ENCODE measurements around the gene ITGB8. TPM values are rescaled to one million over a fixed set of nuclear protein-coding genes. Genes with fewer than 3 reads are reported as not detected.
"Not testable (repeated sequence)": the region's sequence is repeated elsewhere in the genome, so short reads cannot be mapped to it uniquely, and the experiment has no call there.

ITGB8 gene
- under 1 TPM in 1 of 2 donors, not detected in 1; 0.02 TPM for total RNA-seq

GRCh38 chr7:20330239-20330927, at the start of gene ITGB8:
Gene ITGB8, plus strand, starts transcription at chr7:20330900. Its CDS starts 907 bp downstream, at chr7:20331807.
- ATAC-seq (peak; percentile 86 to 88), DNase-seq (ENCODE audit: low spot score in 2 of 2) (peak; percentile 62 to 68)
- Mint-ChIP-seq H3K36me3 (peaks cover 0 to 10% of the 10 kb centered on the region in 2 donors), H3K9me3 (no peaks in the 10 kb centered on the region), H3K27ac (peak within 1 kb of the TSS; percentile 27 to 92)

- Mint-ChIP-seq H3K27ac (no peak overlapping the region), H3K36me3 (no peaks in the 10 kb centered on the region), H3K9me3 (no peaks in the 10 kb centered on the region)
- no peak for DNase-seq (ENCODE audit: low spot score in 2 of 2)
- ATAC-seq: no peak
Measured at GRCh38 chr7:20282959-20283358, 47.7 kb upstream of the ITGB8 start.

GRCh38 chr7:20283385-20283784, 47.3 kb upstream of the ITGB8 start:
- Mint-ChIP-seq H3K27ac (no peak overlapping the region), H3K36me3 (no peaks in the 10 kb centered on the region), H3K9me3 (no peaks in the 10 kb centered on the region)
- DNase-seq (ENCODE audit: low spot score in 2 of 2): no peak
- ATAC-seq: no peak

- no peak for ATAC-seq
- H3K27ac Mint-ChIP-seq: peak overlapping the region in 1 of 2 donors; percentile 69
Measured at GRCh38 chr7:20284003-20284770, 46.5 kb upstream of the ITGB8 start.

GRCh38 chr7:20284771-20285143, 45.9 kb upstream of the ITGB8 start:
- Mint-ChIP-seq H3K36me3 (no peaks in the 10 kb centered on the region), H3K9me3 (no peaks in the 10 kb centered on the region), H3K27ac (peak overlapping the region in 1 of 2 donors; percentile 69)
- DNase-seq (ENCODE audit: low spot score in 2 of 2) (no peak), ATAC-seq (no peak)

More at GRCh38 chr7:20284003-20284770, 46.5 kb upstream of the ITGB8 start:
- no peak for DNase-seq (ENCODE audit: low spot score in 2 of 2)
- no peaks in the 10 kb centered on the region for H3K36me3 Mint-ChIP-seq
- no peaks in the 10 kb centered on the region for H3K9me3 Mint-ChIP-seq

- Mint-ChIP-seq H3K9me3 (no peaks in the 10 kb centered on the region), H3K36me3 (no peaks in the 10 kb centered on the region), H3K27ac (no peak overlapping the region)
- no peak for DNase-seq (ENCODE audit: low spot score in 2 of 2)
- no peak for ATAC-seq
Measured at GRCh38 chr7:20287317-20287716, 43.4 kb upstream of the ITGB8 start.

GRCh38 chr7:20288036-20288435, 42.7 kb upstream of the ITGB8 start:
- H3K27ac Mint-ChIP-seq: no peak overlapping the region
- no peaks in the 10 kb centered on the region for H3K36me3 Mint-ChIP-seq
- no peaks in the 10 kb centered on the region for H3K9me3 Mint-ChIP-seq
- ATAC-seq (no peak), DNase-seq (ENCODE audit: low spot score in 2 of 2) (no peak)

GRCh38 chr7:20290505-20291111, 40.1 kb upstream of the ITGB8 start:
- DNase-seq (ENCODE audit: low spot score in 2 of 2) (no peak), ATAC-seq (no peak)
- Mint-ChIP-seq H3K36me3 (no peaks in the 10 kb centered on the region), H3K9me3 (no peaks in the 10 kb centered on the region), H3K27ac (no peak overlapping the region)

- Mint-ChIP-seq H3K36me3 (no peaks in the 10 kb centered on the region), H3K27ac (no peak overlapping the region), H3K9me3 (no peaks in the 10 kb centered on the region)
- DNase-seq (ENCODE audit: low spot score in 2 of 2) (no peak), ATAC-seq (no peak)
Measured at GRCh38 chr7:20293336-20293735, 37.4 kb upstream of the ITGB8 start.

GRCh38 chr7:20296444-20296843, 34.3 kb upstream of the ITGB8 start:
- no peak overlapping the region for H3K27ac Mint-ChIP-seq
- no peaks in the 10 kb centered on the region for H3K9me3 Mint-ChIP-seq
- H3K36me3 Mint-ChIP-seq: no peaks in the 10 kb centered on the region
- DNase-seq (ENCODE audit: low spot score in 2 of 2) (no peak), ATAC-seq (no peak)

- Mint-ChIP-seq H3K36me3 (no peaks in the 10 kb centered on the region), H3K27ac (no peak overlapping the region), H3K9me3 (no peaks in the 10 kb centered on the region)
- DNase-seq (ENCODE audit: low spot score in 2 of 2): no peak
- no peak for ATAC-seq
Measured at GRCh38 chr7:20296901-20297300, 33.8 kb upstream of the ITGB8 start.

GRCh38 chr7:20298486-20298901, 32.2 kb upstream of the ITGB8 start:
- Mint-ChIP-seq H3K36me3 (no peaks in the 10 kb centered on the region), H3K9me3 (no peaks in the 10 kb centered on the region)

GRCh38 chr7:20299145-20299544, 31.6 kb upstream of the ITGB8 start:
- no peaks in the 10 kb centered on the region for H3K9me3 Mint-ChIP-seq
- H3K36me3 Mint-ChIP-seq: no peaks in the 10 kb centered on the region
- no peak for ATAC-seq
- no peak overlapping the region for H3K27ac Mint-ChIP-seq
- no peak for DNase-seq (ENCODE audit: low spot score in 2 of 2)

More at GRCh38 chr7:20298486-20298901, 32.2 kb upstream of the ITGB8 start:
- no peak for ATAC-seq
- no peak for DNase-seq (ENCODE audit: low spot score in 2 of 2)
- no peak overlapping the region for H3K27ac Mint-ChIP-seq

- DNase-seq (ENCODE audit: low spot score in 2 of 2): no peak
- Mint-ChIP-seq H3K9me3 (no peaks in the 10 kb centered on the region), H3K27ac (no peak overlapping the region), H3K36me3 (no peaks in the 10 kb centered on the region)
- ATAC-seq: no peak
Measured at GRCh38 chr7:20299647-20300312, 30.9 kb upstream of the ITGB8 start.

- no peak for DNase-seq (ENCODE audit: low spot score in 2 of 2)
- no peaks in the 10 kb centered on the region for H3K36me3 Mint-ChIP-seq
- no peak overlapping the region for H3K27ac Mint-ChIP-seq
- no peaks in the 10 kb centered on the region for H3K9me3 Mint-ChIP-seq
- ATAC-seq: peak; percentile 37 to 66
Measured at GRCh38 chr7:20301311-20301939, 29.3 kb upstream of the ITGB8 start.

- not testable (repeated sequence) for H3K9me3 Mint-ChIP-seq; ATAC-seq; H3K36me3 Mint-ChIP-seq; DNase-seq (ENCODE audit: low spot score in 2 of 2); H3K27ac Mint-ChIP-seq
Measured at GRCh38 chr7:20302300-20302699, 28.4 kb upstream of the ITGB8 start.

Measured in activated naive CD4-positive, alpha-beta T cell treated with anti-CD3 and anti-CD28 coated beads, Interleukin-2, amount 50 U/mL, for 72 hours (primary cell).